CD14-positive monocyte (primary cell): ENCODE results near the gene MOK. TPM values are rescaled to one million over a fixed set of nuclear protein-coding genes. Genes with fewer than 3 reads are reported as not detected.
A peak's percentile ranks its signal among the peaks of the same experiment; 100 is the strongest.

Experiments used
- DNase-seq, 3 donors: peaks; one replicate each; pipeline ENCODE4 v3.0.0-alpha.2; 2011 to 2022
- H2AFZ ChIP-seq: 2 replicates; pipeline ENCODE4 v1.6.0; 2012; ENCODE audit warnings: mild to moderate bottlenecking, low read depth, low read length, inconsistent platforms; ENCODE audit not compliant: insufficient read depth, poor library complexity, severe bottlenecking
- H3K27ac ChIP-seq, 2 donors: 1 replicate in 1 of 2; 2 replicates in 1 of 2; pipeline ENCODE4 v1.5.1; 2012 to 2013; ENCODE audit warnings: low read length in 2 of 2, control low read depth in 1 of 2, inconsistent platforms in 1 of 2, low read depth in 1 of 2, mild to moderate bottlenecking in 1 of 2
- H3K27me3 ChIP-seq, 2 donors: one replicate each; pipeline versions ENCODE4 v1.6.0 to v1.6.1; 2011 to 2013; ENCODE audit warnings: low read length in 2 of 2; ENCODE audit not compliant: control insufficient read depth in 2 of 2, insufficient read depth in 2 of 2
- H3K36me3 ChIP-seq, 2 donors: replicated peaks in 1 of 2; 1 replicate in 1 of 2; 2 replicates in 1 of 2; pipeline versions ENCODE4 v1.5.1 to v1.6.1; 2012 to 2013; ENCODE audit warnings: low read length in 2 of 2, control low read depth in 1 of 2, inconsistent platforms in 1 of 2, mild to moderate bottlenecking in 1 of 2; ENCODE audit not compliant: insufficient read depth in 2 of 2, control insufficient read depth in 1 of 2
- H3K4me1 ChIP-seq, 2 donors: 1 replicate in 1 of 2; 2 replicates in 1 of 2; pipeline versions ENCODE4 v1.5.1 to v1.6.1; 2012 to 2013; ENCODE audit warnings: low read length in 2 of 2, control low read depth in 1 of 2, inconsistent platforms in 1 of 2, mild to moderate bottlenecking in 1 of 2, moderate library complexity in 1 of 2; ENCODE audit not compliant: insufficient read depth in 2 of 2, control insufficient read depth in 1 of 2
- H3K4me2 ChIP-seq: replicated peaks from 2 replicates; pipeline ENCODE3; 2012; ENCODE audit warnings: low read length, moderate library complexity, mild to moderate bottlenecking; ENCODE audit not compliant: poor library complexity, severe bottlenecking; ENCODE audit errors: extremely low read depth
- H3K4me3 ChIP-seq, 3 experiments: fragments of 200-600 bp in 1 of 3; sonication (generic) in 1 of 3; replicated peaks in 1 of 3; 1 replicate in 2 of 3; 2 replicates in 1 of 3; pipeline ENCODE4 v1.5.1; 2011 to 2013; ENCODE audit warnings: low read length in 3 of 3, mild to moderate bottlenecking in 3 of 3, control low read depth in 2 of 3, low read depth in 2 of 3, inconsistent platforms in 1 of 3, moderate library complexity in 1 of 3
- H3K79me2 ChIP-seq: 2 replicates; pipeline ENCODE4 v1.6.0; 2012; ENCODE audit warnings: mild to moderate bottlenecking, control low read depth, inconsistent platforms, low read length, moderate library complexity; ENCODE audit not compliant: insufficient read depth
- H3K9ac ChIP-seq: 2 replicates; pipeline ENCODE4 v1.6.0; 2017; ENCODE audit warnings: low read length, mild to moderate bottlenecking; ENCODE audit not compliant: insufficient read depth, poor library complexity, severe bottlenecking
- H3K9me3 ChIP-seq, 2 donors: replicated peaks in 1 of 2; 1 replicate in 1 of 2; 2 replicates in 1 of 2; pipeline versions ENCODE4 v1.5.1 to v1.6.1; 2012 to 2013; ENCODE audit warnings: low read length in 2 of 2, control low read depth in 1 of 2; ENCODE audit not compliant: control insufficient read depth in 1 of 2, insufficient read depth in 1 of 2
- H4K20me1 ChIP-seq: 2 replicates; pipeline ENCODE4 v1.6.0; 2012; ENCODE audit warnings: mild to moderate bottlenecking, low read length, control low read depth, moderate library complexity; ENCODE audit not compliant: insufficient read depth
- H3K27ac Mint-ChIP-seq, 7 donors: one replicate each; pipeline ENCODE4 v1.8.0; 2020; ENCODE audit warnings: mild to moderate bottlenecking in 7 of 7, mixed read lengths in 7 of 7, moderate library complexity in 6 of 7, inconsistent platforms in 2 of 7
- H3K27me3 Mint-ChIP-seq, 3 donors: one replicate each; pipeline ENCODE4 v1.8.0; 2021 to 2022; ENCODE audit warnings: low read depth in 3 of 3, mild to moderate bottlenecking in 3 of 3, mixed read lengths in 3 of 3, moderate library complexity in 3 of 3, inconsistent platforms in 1 of 3
- H3K36me3 Mint-ChIP-seq, 2 donors: one replicate each; pipeline ENCODE4 v1.8.0; 2020; ENCODE audit warnings: mixed read lengths in 2 of 2, inconsistent platforms in 1 of 2, mild to moderate bottlenecking in 1 of 2
- H3K4me1 Mint-ChIP-seq: one replicate; pipeline ENCODE4 v1.8.0; 2020; ENCODE audit warnings: mild to moderate bottlenecking, mixed read lengths
- H3K4me3 Mint-ChIP-seq, 2 donors: one replicate each; pipeline ENCODE4 v1.8.0; 2020; ENCODE audit warnings: mild to moderate bottlenecking in 2 of 2, mixed read lengths in 2 of 2, moderate library complexity in 1 of 2
- H3K9me3 Mint-ChIP-seq, 7 donors: one replicate each; pipeline ENCODE4 v1.8.0; 2020 to 2022; ENCODE audit warnings: mixed read lengths in 7 of 7, mild to moderate bottlenecking in 6 of 7, moderate library complexity in 6 of 7, inconsistent platforms in 2 of 7
- WGBS: methylation state at CpG from one replicate; pipeline ENCODE4 v1.1.5; 2013; ENCODE audit warnings: missing lambda C conversion rate; ENCODE audit not compliant: insufficient coverage; 5-methylcytosine and 5-hydroxymethylcytosine counted together
- intact Hi-C, 2 donors: fragments of 100-400 bp; cut with micrococcal nuclease; formaldehyde crosslinking; loops; one replicate each; pipeline versions ENCODE4 v1.15.0 to v1.15.1; 2023
- polyA plus RNA-seq, 3 donors: library from polyadenylated mRNA; depleted of rRNA in 1 of 3; unstranded in 2 of 3; stranded (reverse) in 1 of 3; fragments of 300-500 nt in 2 of 3; fragments of >200 nt in 1 of 3; fragmentation: Illumina TruSeq in 2 of 3; gene quantifications; 1 replicate in 2 of 3; 2 replicates in 1 of 3; pipeline ENCODE4 v1.2.3, GENCODE V29; 2012 to 2021
- TF ChIP-seq, protein P1 (sequence below): fragments of 200-600 bp; IDR thresholded peaks from one replicate; pipeline ENCODE4 v1.8.0; 2022; ENCODE audit warnings: antibody characterized with exemption, mild to moderate bottlenecking

MOK gene
- polyA plus RNA-seq, 3 donors = 0.67 to 3.4 (median 1.8) TPM

DNA sequence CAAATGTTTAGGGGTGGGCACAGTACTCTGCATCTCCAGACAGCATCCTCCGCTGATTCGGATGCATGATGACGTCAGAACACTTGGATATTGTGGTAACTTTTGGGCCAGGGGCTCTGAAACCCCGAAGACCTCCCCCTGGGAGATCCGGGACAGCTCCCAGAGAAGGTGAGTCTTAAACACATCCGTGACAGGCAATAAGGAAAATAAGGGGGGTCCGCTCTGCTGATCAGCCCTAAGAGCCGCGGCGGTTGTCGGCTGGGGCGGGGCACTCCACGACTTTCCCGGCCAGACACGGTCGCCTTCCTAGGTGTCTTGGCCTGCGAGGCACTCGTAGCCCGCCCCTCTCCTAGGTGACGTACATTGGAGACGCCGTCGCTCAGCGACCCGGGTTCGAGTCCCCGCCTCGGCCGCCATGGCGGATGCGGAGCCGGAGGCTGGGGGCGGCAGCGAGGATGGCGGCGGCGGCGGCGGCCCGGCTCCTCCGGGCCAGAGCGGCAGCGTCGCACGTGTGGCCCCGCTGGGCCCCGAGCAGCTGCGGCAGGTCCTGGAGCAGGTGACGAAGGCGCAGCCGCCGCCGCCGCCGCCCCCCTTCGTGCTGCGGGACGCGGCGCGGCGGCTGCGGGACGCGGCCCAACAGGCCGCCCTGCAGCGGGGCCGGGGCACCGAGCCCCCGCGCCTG lies 14.5 kb upstream of the MOK start, which contains the start of gene ZNF839:
Gene ZNF839, plus strand, starts transcription at position 396 of the 682 bp plus-strand sequence. Its CDS starts 20 bp downstream, at position 416.
- no peaks in the 10 kb centered on the region for H4K20me1 ChIP-seq
- H3K27me3 Mint-ChIP-seq = peaks cover 0 to 3% (median 2%) of the 10 kb centered on the region in 3 donors
- peak within 1 kb of the TSS; percentile 70 to 92 for H3K27ac ChIP-seq
- peaks cover 51% of the 10 kb centered on the region for H3K4me1 Mint-ChIP-seq
- H3K27me3 ChIP-seq = no peaks in the 10 kb centered on the region
- H3K4me3 ChIP-seq = peak within 1 kb of the TSS; percentile 81 to 93 (median 87)
- H3K36me3 ChIP-seq = no peaks in the 10 kb centered on the region
- H3K79me2 ChIP-seq = no peaks in the 10 kb centered on the region
- TF ChIP-seq, protein P1, sequence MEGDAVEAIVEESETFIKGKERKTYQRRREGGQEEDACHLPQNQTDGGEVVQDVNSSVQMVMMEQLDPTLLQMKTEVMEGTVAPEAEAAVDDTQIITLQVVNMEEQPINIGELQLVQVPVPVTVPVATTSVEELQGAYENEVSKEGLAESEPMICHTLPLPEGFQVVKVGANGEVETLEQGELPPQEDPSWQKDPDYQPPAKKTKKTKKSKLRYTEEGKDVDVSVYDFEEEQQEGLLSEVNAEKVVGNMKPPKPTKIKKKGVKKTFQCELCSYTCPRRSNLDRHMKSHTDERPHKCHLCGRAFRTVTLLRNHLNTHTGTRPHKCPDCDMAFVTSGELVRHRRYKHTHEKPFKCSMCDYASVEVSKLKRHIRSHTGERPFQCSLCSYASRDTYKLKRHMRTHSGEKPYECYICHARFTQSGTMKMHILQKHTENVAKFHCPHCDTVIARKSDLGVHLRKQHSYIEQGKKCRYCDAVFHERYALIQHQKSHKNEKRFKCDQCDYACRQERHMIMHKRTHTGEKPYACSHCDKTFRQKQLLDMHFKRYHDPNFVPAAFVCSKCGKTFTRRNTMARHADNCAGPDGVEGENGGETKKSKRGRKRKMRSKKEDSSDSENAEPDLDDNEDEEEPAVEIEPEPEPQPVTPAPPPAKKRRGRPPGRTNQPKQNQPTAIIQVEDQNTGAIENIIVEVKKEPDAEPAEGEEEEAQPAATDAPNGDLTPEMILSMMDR = no peak
- DNase-seq = peak; percentile 82 to 89 (median 88)
- peak within 1 kb of the TSS; percentile 74 for H3K9ac ChIP-seq
- WGBS = under 1% methylated on average over 69 of the region's 71 CpGs
- intact Hi-C loops = loop anchor here (5.0 to 10.0 kb wide), 5 partner anchors 43 to 355 kb away; partner anchors contain the start of genes WDR20 (in 2 of the 2), CINP (in 1 of the 2), DYNC1H1 (in 1 of the 2) and HSP90AA1 (in 1 of the 2)
- no peaks in the 10 kb centered on the region for H3K9me3 ChIP-seq
- peak within 1 kb of the TSS; percentile 67 for H3K4me2 ChIP-seq
- peak within 1 kb of the TSS; percentile 92 to 98 (median 97) for H3K27ac Mint-ChIP-seq
- peaks cover 47 to 55% of the 10 kb centered on the region in 2 donors for H3K4me1 ChIP-seq
- no peaks in the 10 kb centered on the region for H3K9me3 Mint-ChIP-seq
- H3K4me3 Mint-ChIP-seq = peak within 1 kb of the TSS; percentile 89 to 96
- peak within 1 kb of the TSS; percentile 79 for H2AFZ ChIP-seq
- H3K36me3 Mint-ChIP-seq = no peaks in the 10 kb centered on the region

DNA sequence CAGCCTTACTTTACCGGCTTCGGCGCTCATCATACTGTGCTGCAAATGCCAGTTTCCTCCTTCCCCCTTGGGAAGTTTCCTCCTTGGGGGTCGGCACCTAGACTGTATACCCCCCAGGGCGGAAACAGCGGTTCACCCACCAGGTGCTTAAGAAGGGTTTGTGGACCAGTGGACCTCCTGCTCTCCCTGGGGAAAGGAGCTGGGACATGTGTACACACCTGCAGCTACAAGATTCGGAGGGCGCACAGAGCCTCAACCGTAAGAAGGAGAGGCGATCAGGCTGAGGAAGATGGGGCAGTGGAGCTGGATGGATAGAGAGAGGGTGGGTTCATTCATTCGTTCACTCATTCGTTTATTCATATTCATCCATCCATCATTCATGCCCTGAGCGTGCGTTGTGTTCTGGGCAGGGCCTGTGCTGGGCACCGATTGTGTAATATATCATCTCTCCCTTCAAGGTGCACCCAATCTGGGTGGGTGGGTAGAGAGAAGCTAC lies 13.9 kb upstream of the MOK start:
- Mint-ChIP-seq H3K4me3 (peak overlapping the region; percentile 89 to 96), H3K27me3 (peaks cover 2 to 4% (median 3%) of the 10 kb centered on the region in 3 donors), H3K27ac (peak overlapping the region; percentile 92 to 98 (median 97)), H3K4me1 (peaks cover 56% of the 10 kb centered on the region), H3K9me3 (no peaks in the 10 kb centered on the region), H3K36me3 (no peaks in the 10 kb centered on the region)
- TF ChIP-seq, protein P1 = no peak
- H3K9me3 ChIP-seq = no peaks in the 10 kb centered on the region
- peaks cover 51 to 62% of the 10 kb centered on the region in 2 donors for H3K4me1 ChIP-seq
- WGBS = 100% methylated on average over 4 of the region's 15 CpGs
- peak in 1 of 3 donors; percentile 17 for DNase-seq
- peak overlapping the region; percentile 74 for H3K9ac ChIP-seq
- H2AFZ ChIP-seq = peak overlapping the region; percentile 79
- H4K20me1 ChIP-seq = no peaks in the 10 kb centered on the region
- no peaks in the 10 kb centered on the region for H3K79me2 ChIP-seq
- peak overlapping the region; percentile 67 for H3K4me2 ChIP-seq
- intact Hi-C loops = loop anchor here in 1 of 2 donors (5.0 to 10.0 kb wide), 5 partner anchors 43 to 354 kb away; partner anchors contain the start of genes CINP, DYNC1H1, HSP90AA1 and TECPR2
- H3K36me3 ChIP-seq = no peaks in the 10 kb centered on the region
- no peaks in the 10 kb centered on the region for H3K27me3 ChIP-seq
- H3K27ac ChIP-seq = peak overlapping the region in 1 of 2 donors; percentile 92
- H3K4me3 ChIP-seq = peak overlapping the region; percentile 81 to 93 (median 87)
